ENCODE measurements around the gene DROSHA. TPM values are rescaled to one million over a fixed set of nuclear protein-coding genes. Genes with fewer than 3 reads are reported as not detected.
"Not testable (repeated sequence)": the region's sequence is repeated elsewhere in the genome, so short reads cannot be mapped to it uniquely, and the experiment has no call there.

Gene DROSHA
- total RNA-seq, 1 donor from 2014 or later = 46.5 TPM

DNA sequence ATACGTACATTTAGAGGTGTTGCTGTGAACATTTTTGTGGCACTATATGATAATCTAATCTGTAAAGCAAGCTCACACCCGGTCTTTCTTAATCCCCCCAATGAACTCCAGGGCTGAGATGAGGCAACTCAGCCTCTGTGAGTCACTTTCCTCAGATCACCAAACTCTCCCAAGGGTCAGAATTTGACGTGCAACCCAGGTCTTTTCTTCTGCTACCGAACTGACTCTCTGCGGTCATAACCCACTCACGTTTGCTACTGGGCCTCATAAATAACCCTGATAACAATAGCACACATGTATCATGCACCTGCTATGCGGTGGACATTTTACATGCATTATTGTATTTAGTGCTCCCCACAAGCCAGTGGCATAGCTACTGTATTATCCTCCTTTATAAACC lies 153.1 kb downstream of the DROSHA start:
- no peak for DNase-seq (ENCODE audit: low spot score)

DNA sequence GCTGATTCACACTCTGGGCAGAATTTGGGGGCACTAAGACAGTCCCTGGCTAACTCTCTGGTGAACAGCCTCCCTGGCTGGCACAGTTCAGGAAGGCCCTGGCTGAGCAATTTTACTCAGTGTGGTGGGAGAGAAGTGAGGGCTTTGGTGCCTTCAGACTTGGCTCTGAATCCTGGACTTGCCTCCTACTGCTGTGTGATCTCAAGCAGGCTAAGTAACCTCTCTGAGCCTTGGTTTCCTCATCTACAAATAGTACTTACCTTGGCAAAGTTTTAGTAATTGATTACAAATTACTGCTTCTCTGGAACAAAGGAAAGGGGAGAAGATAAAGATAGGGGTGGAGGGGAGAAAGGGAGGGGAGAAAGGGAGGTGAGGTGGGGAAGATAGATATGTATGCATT lies 153.8 kb downstream of the DROSHA start:
- DNase-seq (ENCODE audit: low spot score) = no peak

DNA sequence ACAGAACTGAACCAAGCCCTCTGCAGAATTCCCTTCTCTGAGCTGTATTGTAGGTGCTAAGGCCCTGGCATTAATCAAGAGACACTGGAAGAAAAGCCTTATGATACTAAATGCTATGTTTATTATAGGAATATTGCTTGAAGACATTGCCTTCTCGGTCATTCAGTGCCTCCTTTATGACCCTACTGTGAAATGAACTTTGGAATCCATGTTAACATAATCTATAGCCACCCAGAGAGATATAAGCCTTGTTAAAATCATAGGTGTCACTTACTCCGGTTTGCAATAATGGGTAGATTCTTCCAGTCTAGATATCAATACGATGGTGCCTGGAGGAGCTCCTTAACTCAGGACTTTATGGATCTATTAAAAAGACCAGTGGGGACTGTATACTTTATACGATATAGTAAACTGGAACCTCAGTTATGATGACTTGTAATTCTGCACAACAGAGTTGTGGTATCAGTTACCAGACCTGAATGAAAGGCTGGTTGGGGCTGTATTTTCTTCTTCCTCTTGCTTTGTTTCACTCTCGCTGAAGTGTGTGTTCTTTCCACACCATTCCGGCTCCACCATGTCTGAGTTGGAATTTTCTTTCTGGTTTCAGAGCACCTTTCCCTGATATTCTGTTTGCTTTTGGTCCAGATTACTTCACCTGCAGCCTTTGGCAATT lies 154.5 kb downstream of the DROSHA start:
- no peak for DNase-seq (ENCODE audit: low spot score)

- no peak for DNase-seq (ENCODE audit: low spot score)
These were observed 155.7 kb downstream of the DROSHA start for GRCh38 chr5:31375999-31376720.

DNA sequence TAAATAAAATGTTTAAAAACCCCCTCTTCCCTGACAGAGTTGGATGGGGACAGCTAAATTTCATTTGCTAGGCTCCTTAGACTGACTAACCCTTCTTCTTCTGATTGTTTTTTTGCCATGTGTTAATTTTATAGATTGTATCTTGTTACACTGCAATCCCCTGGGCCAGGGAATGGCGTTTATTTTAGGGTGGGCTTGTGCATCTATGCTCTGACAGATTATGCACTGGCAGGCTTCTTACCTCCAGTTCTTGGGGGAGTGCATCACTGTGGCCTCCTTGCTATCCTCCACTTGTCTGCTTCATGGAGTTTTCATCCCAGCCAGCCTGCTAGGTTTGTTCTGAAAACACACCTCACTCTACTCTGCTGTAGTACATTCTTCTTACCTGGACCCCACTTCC lies 159.8 kb downstream of the DROSHA start:
- no peak for DNase-seq (ENCODE audit: low spot score)

DNA sequence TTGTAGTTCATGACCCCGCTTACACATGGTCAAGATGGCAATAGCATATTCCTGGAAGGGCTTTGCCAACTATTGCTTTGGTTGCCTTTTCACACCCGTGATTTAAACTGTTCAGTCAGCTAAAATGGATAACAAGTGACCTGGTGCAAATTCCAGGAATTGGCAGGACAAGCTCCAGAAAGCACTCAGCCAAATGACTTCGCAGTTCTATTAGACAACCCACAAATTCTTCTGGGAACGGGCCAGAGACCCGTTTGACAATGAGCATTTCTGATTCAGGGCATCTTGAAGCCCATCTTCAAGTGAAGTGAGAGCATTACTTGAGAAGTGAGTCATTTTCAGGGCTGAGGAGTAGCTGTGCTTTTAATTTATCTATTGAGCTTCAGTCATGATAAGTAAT lies 165.0 kb downstream of the DROSHA start:
- DNase-seq (ENCODE audit: low spot score) = no peak

GRCh38 chr5:31365776-31366175 lies 166.1 kb downstream of the DROSHA start:
- DNase-seq (ENCODE audit: low spot score) = no peak

GRCh38 chr5:31364881-31365636 lies 166.8 kb downstream of the DROSHA start:
- no peak for DNase-seq (ENCODE audit: low spot score)

GRCh38 chr5:31362931-31363568 lies 168.8 kb downstream of the DROSHA start:
- no peak for DNase-seq (ENCODE audit: low spot score)

DNA sequence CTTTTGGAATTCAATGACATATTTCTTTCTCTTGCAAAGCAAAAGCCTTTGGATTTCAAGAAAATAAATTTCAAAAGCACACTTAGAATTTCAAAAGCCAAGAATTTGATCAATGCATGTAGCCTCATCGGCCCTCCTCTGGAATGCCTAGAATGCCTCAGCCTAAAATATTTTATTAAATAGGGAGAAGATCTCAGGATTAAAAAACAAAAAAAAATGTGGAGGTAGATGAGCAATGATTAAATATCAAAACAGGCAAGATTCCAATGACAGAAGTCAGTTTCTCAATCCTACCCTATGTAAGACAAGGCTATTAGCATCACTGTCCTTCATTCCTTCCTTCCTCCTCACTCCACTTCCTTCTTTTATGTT lies 169.4 kb downstream of the DROSHA start:
- no peak for DNase-seq (ENCODE audit: low spot score)

DNA sequence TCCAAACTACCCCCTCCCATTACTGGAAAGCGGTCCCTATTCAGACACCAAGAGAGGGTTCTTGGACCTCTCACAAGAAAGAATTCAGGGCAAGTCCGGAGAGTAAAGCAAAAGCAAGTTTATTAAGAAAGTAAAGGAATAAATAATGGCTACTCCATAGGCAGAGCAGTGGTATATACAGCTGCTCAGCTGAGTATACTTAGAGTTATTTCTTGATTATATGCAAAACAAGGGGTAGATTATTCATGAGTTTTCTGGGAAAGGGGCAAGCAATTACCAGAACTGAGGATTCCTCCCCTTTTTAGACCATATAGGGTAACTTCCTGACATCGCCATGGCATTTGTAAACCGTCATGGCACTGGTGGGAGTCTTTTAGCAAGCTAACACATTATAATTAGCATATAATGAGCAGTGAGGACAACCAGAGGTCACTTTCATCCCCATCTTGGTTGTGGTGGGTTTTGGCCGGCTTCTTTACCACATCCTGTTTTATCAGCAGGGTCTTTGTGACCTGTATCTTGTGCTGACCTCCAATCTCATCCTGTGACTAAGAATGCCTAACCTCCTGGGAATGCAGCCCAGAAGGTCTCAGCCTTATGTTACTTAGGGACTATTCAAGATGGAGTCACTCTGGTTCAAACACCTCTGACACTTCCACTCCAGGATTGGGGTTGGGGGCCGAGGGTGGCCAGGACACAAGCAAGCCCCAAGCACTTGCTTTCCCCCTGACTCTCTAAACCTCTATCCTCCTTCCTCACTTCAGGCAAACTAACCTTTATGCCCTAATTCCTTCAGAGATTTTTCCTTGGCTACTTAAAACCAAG lies 170.0 kb downstream of the DROSHA start:
- not testable (repeated sequence) for DNase-seq (ENCODE audit: low spot score)

GRCh38 chr5:31361234-31361633 lies 170.7 kb downstream of the DROSHA start:
- no peak for DNase-seq (ENCODE audit: low spot score)

DNA sequence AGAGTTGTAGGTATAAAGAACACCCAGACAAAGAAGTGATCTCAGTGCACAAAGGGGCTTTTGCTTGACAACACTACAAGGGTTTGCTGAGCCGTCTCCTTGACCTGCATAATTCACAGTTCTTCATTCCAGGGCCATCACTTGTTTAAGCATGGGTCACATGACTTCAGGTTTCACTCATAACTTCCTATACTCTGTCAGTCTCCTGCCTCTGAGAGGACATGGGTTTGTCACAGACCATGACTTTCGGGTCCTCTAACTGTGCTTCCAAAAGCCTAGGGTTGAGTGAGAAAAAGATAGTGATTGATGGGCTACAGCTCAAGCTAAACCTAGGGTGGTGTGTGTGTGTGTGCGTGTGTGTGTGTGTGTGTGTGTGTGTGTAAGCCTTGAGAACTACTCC lies 172.1 kb downstream of the DROSHA start:
- no peak for DNase-seq (ENCODE audit: low spot score)

- no peak for DNase-seq (ENCODE audit: low spot score)
These were observed 174.9 kb downstream of the DROSHA start for GRCh38 chr5:31357038-31357437.

DNA sequence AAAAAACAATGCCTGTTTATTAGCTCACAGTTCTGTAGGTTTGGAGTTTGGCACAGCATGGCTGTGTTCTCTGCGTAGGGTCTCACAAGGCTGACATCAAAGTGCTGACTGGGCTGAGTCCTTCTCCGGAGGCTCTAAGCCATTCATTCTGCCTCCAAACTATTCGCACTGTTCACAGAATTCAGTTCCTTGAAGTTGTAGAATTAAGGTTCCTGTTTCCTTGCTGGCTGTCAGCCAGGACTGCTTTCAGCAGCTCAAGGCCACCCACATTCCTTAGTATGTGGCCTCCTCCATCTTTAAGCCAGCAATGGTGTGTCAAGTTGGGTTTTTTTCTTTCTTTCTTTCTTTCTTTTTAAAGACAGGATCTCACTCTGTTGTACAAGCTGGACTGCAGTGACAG lies 176.6 kb downstream of the DROSHA start:
- no peak for DNase-seq (ENCODE audit: low spot score)

Other genes starting within 250 kb of the DROSHA start
- gene C5orf22, start 208 bp upstream of the DROSHA start, total RNA-seq = 21.8 TPM
- 2.7 TPM for gene PDZD2, start 107.0 kb upstream of the DROSHA start, total RNA-seq